Mesendoderm (in vitro differentiated cells): ENCODE results near the gene FUT1.

Experiments
- DNase-seq: peaks from one replicate; pipeline ENCODE4 v3.0.0; 2013
- H2AK5ac ChIP-seq: 2 replicates; pipeline ENCODE4 v1.6.1; 2013; ENCODE audit warnings: low read length, inconsistent platforms
- H2BK120ac ChIP-seq: 2 replicates; pipeline ENCODE4 v1.6.1; 2013; ENCODE audit warnings: low read depth, mild to moderate bottlenecking, low read length, moderate library complexity, mixed read lengths
- H2BK15ac ChIP-seq: replicated peaks from 2 replicates; pipeline ENCODE4 v1.6.1; 2013; ENCODE audit warnings: low read depth, mild to moderate bottlenecking, moderate library complexity
- H2BK5ac ChIP-seq: 2 replicates; pipeline ENCODE4 v1.6.1; 2013; ENCODE audit warnings: low read length, inconsistent platforms
- H3K18ac ChIP-seq: 2 replicates; pipeline ENCODE4 v1.6.1; 2013; ENCODE audit warnings: mild to moderate bottlenecking, low read length, mixed read lengths
- H3K23ac ChIP-seq: one replicate; pipeline ENCODE4 v1.6.1; 2013; ENCODE audit warnings: low read length
- H3K27ac ChIP-seq: 2 replicates; pipeline ENCODE4 v1.5.1; 2013; ENCODE audit warnings: low read depth, mild to moderate bottlenecking, inconsistent platforms, low read length, moderate library complexity
- H3K27me3 ChIP-seq: 2 replicates; pipeline ENCODE4 v1.6.1; 2013; ENCODE audit warnings: low read length, control low read depth, mild to moderate bottlenecking, inconsistent platforms; ENCODE audit not compliant: insufficient read depth, poor library complexity
- H3K36me3 ChIP-seq: 2 replicates; pipeline ENCODE4 v1.6.1; 2013; ENCODE audit warnings: low read length, inconsistent platforms; ENCODE audit not compliant: control insufficient read depth, insufficient read depth
- H3K4ac ChIP-seq: one replicate; pipeline ENCODE4 v1.6.1; 2013; ENCODE audit warnings: low read depth, mild to moderate bottlenecking, low read length, moderate library complexity
- H3K4me1 ChIP-seq: 2 replicates; pipeline ENCODE4 v1.6.1; 2013; ENCODE audit warnings: low read depth, low read length, inconsistent platforms; ENCODE audit not compliant: control insufficient read depth
- H3K4me2 ChIP-seq: 2 replicates; pipeline ENCODE4 v1.6.1; 2013; ENCODE audit warnings: low read length
- H3K4me3 ChIP-seq: 2 replicates; pipeline ENCODE4 v1.5.1; 2013; ENCODE audit warnings: mild to moderate bottlenecking, low read length
- H3K56ac ChIP-seq: one replicate; pipeline ENCODE4 v1.6.1; 2013; ENCODE audit warnings: low read length
- H3K79me1 ChIP-seq: 2 replicates; pipeline ENCODE4 v1.6.1; 2013; ENCODE audit warnings: low read length, inconsistent platforms
- H3K79me2 ChIP-seq: 2 replicates; pipeline ENCODE4 v1.6.1; 2013; ENCODE audit warnings: mild to moderate bottlenecking, low read length; ENCODE audit not compliant: control insufficient read depth, insufficient read depth
- H3K9ac ChIP-seq: 2 replicates; pipeline ENCODE4 v1.6.1; 2013; ENCODE audit warnings: low read length, inconsistent platforms
- H4K5ac ChIP-seq: one replicate; pipeline ENCODE4 v1.6.1; 2013; ENCODE audit warnings: low read length
- H4K8ac ChIP-seq: one replicate; pipeline ENCODE4 v1.6.1; 2013; ENCODE audit warnings: low read depth, mild to moderate bottlenecking, control low read depth, low read length, moderate library complexity
- WGBS: extraction: QIAGEN DNeasy Blood & Tissue Kit; methylation state at CpG from one replicate; pipeline ENCODE4 v1.1.7; 2013; ENCODE audit warnings: low lambda C conversion rate, missing lambda C conversion rate; ENCODE audit not compliant: insufficient coverage; ENCODE audit errors: extremely low coverage; 5-methylcytosine and 5-hydroxymethylcytosine counted together

The FUT1 gene

DNA sequence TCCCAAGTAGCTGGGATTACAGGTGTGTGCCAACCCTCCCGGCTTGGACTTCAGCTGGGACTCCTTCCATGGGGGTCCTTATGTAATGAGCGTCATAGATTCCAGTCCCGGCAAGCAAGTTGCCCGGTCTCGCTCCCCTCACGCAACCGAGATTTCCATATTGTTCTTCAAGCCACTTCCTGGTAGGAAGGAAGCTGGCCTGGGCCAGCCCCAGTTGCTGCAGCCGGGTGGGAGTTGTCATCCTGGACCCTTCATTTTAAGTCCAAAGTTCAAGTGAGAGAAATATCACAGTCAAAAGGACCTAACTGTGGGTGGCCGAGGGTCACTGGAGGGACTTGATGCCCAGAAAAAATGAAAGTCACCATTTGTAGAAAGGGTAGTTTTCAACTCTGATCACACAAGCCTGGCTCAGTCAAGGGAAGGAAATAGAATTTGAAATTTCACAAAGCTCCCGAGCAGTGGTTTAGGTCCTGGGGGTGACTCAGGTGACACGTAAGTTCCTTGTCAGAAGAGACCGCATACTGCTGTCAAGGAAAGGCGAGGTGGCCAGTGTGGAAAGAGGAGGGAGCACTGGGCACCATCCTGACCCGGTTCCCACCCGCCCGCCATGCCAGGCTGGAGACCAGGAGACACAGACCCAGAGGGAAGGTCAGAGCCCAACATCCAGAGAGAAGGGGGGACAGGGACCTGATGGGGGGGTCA is 8.2 kb upstream of the FUT1 start:
- Histone ChIP-seq H3K79me2 (no peaks in the 10 kb centered on the region), H3K9ac (no peak overlapping the region), H2BK120ac (no peak overlapping the region), H3K4me2 (no peak overlapping the region), H3K27me3 (no peaks in the 10 kb centered on the region), H2AK5ac (no peak overlapping the region), H3K23ac (no peak overlapping the region), H3K27ac (no peak overlapping the region), H4K8ac (no peak overlapping the region), H3K4me3 (no peak overlapping the region), H3K56ac (no peak overlapping the region), H3K18ac (no peak overlapping the region), H2BK15ac (no peak overlapping the region), H3K4me1 (no peaks in the 10 kb centered on the region), H3K4ac (no peak overlapping the region), H3K79me1 (no peaks in the 10 kb centered on the region), H3K36me3 (no peaks in the 10 kb centered on the region), H4K5ac (no peak overlapping the region), H2BK5ac (no peak overlapping the region)
- no CpG with 5 or more reads among the region's 16 CpGs for WGBS
- DNase-seq: no peak

DNA sequence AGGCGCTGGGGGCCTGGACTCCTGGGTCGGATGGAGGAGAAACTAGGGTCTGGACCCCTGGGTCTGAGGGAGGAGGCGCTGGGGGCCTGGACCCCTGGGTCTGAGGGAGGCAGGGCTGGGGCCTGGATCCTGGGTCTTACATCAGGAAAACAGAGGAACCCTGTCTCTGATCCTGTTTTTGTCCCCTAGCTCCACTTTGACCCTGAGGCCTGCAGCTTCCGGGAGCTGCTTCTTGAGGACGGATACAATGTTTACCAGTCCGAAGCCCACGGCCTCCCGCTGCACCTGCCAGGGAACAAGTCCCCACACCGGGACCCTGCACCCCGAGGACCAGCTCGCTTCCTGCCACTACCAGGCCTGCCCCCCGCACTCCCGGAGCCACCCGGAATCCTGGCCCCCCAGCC is 5.3 kb upstream of the FUT1 start:
- Histone ChIP-seq H3K27me3 (no peaks in the 10 kb centered on the region), H3K36me3 (no peaks in the 10 kb centered on the region), H2BK120ac (no peak overlapping the region), H3K4me2 (no peak overlapping the region), H3K23ac (no peak overlapping the region), H3K9ac (no peak overlapping the region), H3K79me2 (no peaks in the 10 kb centered on the region), H3K4me1 (no peaks in the 10 kb centered on the region), H2BK15ac (no peak overlapping the region), H4K5ac (no peak overlapping the region), H2AK5ac (no peak overlapping the region), H4K8ac (no peak overlapping the region), H3K79me1 (no peaks in the 10 kb centered on the region), H3K27ac (no peak overlapping the region), H3K56ac (no peak overlapping the region), H2BK5ac (no peak overlapping the region), H3K18ac (no peak overlapping the region), H3K4ac (no peak overlapping the region), H3K4me3 (no peak overlapping the region)
- no peak for DNase-seq
- WGBS: no CpG with 5 or more reads among the region's 14 CpGs

DNA sequence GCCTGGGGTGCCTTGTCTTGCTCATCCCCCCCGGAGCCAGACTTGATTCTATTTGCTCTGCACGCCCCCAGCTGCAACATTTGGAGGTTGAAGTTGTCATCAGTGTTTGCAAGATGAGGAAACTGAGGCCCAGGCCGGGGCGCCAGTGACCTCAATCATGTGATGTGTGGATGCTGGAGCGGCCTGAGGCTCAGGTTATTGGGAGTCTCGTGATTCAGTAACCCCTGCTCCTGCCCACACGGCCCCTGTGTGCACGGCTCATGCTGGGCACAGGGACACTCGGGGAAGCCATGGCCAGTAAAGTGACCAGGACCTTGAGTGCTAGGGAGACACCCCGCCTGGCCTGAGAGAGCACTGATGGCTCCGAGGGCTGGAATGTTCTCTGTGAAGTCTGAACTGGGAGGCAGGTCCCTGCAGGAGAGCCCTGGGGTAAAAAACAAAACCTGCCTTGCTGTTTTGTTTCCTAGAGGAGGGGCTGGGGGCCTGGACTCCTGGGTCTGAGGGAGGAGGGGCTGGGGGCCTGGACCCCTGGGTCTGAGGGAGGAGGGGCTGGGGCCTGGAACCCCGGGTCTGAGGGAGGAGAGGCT is 4.7 kb upstream of the FUT1 start:
- no peaks in the 10 kb centered on the region for H3K79me2 ChIP-seq
- no peak overlapping the region for H4K5ac ChIP-seq
- H3K27me3 ChIP-seq: no peaks in the 10 kb centered on the region
- H3K18ac ChIP-seq: no peak overlapping the region
- no peak overlapping the region for H3K9ac ChIP-seq
- H3K79me1 ChIP-seq: no peaks in the 10 kb centered on the region
- no peaks in the 10 kb centered on the region for H3K36me3 ChIP-seq
- no peak overlapping the region for H3K4me2 ChIP-seq
- H2BK15ac ChIP-seq: no peak overlapping the region
- no CpG with 5 or more reads among the region's 12 CpGs for WGBS
- H3K4me1 ChIP-seq: no peaks in the 10 kb centered on the region
- no peak overlapping the region for H3K27ac ChIP-seq
- no peak overlapping the region for H2BK120ac ChIP-seq
- no peak overlapping the region for H2AK5ac ChIP-seq
- H2BK5ac ChIP-seq: no peak overlapping the region
- DNase-seq: no peak
- H3K56ac ChIP-seq: peak overlapping the region; percentile 34
- H4K8ac ChIP-seq: no peak overlapping the region
- H3K4ac ChIP-seq: no peak overlapping the region
- H3K23ac ChIP-seq: no peak overlapping the region
- no peak overlapping the region for H3K4me3 ChIP-seq

DNA sequence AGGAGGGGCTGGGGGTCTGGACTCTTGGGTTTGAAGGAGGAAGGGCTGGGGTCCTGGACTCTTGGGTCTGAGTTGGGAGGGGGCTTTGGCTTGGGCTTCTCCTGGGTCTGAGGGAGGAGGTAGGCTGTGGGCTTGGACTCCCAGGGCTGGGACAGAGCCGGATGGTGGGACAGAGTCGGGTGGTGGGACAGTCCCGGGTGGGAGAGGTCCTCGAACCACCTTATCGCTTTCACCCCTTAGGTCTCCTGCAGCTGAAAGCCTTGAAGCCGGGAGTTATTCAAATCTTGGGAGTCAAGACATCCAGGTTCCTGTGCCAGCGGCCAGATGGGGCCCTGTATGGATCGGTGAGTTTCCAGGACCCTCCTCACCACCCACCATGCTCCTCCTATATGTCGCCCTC is 4.2 kb upstream of the FUT1 start:
- WGBS: no CpG with 5 or more reads among the region's 9 CpGs
- H3K23ac ChIP-seq: no peak overlapping the region
- no peak overlapping the region for H3K4ac ChIP-seq
- no peaks in the 10 kb centered on the region for H3K36me3 ChIP-seq
- no peak overlapping the region for H3K9ac ChIP-seq
- no peaks in the 10 kb centered on the region for H3K4me1 ChIP-seq
- H2AK5ac ChIP-seq: no peak overlapping the region
- H3K56ac ChIP-seq: no peak overlapping the region
- no peak overlapping the region for H3K4me2 ChIP-seq
- no peak for DNase-seq
- H3K4me3 ChIP-seq: no peak overlapping the region
- H2BK120ac ChIP-seq: no peak overlapping the region
- H3K18ac ChIP-seq: no peak overlapping the region
- no peak overlapping the region for H2BK5ac ChIP-seq
- H3K79me1 ChIP-seq: no peaks in the 10 kb centered on the region
- H3K79me2 ChIP-seq: no peaks in the 10 kb centered on the region
- H2BK15ac ChIP-seq: no peak overlapping the region
- H3K27me3 ChIP-seq: no peaks in the 10 kb centered on the region
- H4K8ac ChIP-seq: no peak overlapping the region
- H3K27ac ChIP-seq: no peak overlapping the region
- no peak overlapping the region for H4K5ac ChIP-seq

DNA sequence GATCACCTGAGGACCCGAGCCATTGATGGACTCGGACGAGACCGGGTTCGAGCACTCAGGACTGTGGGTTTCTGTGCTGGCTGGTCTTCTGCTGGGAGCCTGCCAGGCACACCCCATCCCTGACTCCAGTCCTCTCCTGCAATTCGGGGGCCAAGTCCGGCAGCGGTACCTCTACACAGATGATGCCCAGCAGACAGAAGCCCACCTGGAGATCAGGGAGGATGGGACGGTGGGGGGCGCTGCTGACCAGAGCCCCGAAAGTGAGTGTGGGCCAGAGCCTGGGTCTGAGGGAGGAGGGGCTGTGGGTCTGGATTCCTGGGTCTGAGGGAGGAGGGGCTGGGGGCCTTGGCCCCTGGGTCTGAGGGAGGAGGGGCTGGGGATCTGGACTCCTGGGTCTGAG is 3.8 kb upstream of the FUT1 start:
- Histone ChIP-seq H3K56ac (no peak overlapping the region), H2BK15ac (no peak overlapping the region), H3K4ac (no peak overlapping the region), H3K4me1 (no peaks in the 10 kb centered on the region), H3K36me3 (no peaks in the 10 kb centered on the region), H3K4me3 (no peak overlapping the region), H4K5ac (no peak overlapping the region), H2BK120ac (no peak overlapping the region), H2BK5ac (no peak overlapping the region), H4K8ac (no peak overlapping the region), H3K27ac (no peak overlapping the region), H3K79me1 (peaks cover 1% of the 10 kb centered on the region), H3K9ac (no peak overlapping the region), H3K79me2 (peaks cover 2% of the 10 kb centered on the region), H3K27me3 (no peaks in the 10 kb centered on the region), H2AK5ac (no peak overlapping the region), H3K18ac (no peak overlapping the region), H3K23ac (no peak overlapping the region), H3K4me2 (no peak overlapping the region)
- no peak for DNase-seq
- WGBS: no CpG with 5 or more reads among the region's 11 CpGs

DNA sequence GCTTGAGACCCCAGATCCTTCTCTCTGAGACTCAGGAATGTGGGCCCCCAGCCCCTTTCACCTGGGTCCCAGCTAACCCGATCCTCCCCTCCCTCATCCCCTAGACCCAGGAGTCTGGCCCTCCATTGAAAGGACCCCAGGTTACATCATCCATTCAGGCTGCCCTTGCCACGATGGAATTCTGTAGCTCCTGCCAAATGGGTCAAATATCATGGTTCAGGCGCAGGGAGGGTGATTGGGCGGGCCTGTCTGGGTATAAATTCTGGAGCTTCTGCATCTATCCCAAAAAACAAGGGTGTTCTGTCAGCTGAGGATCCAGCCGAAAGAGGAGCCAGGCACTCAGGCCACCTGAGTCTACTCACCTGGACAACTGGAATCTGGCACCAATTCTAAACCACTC is 3.3 kb upstream of the FUT1 start:
- H3K79me1 ChIP-seq: peaks cover 3% of the 10 kb centered on the region
- no peak overlapping the region for H2BK120ac ChIP-seq
- H3K9ac ChIP-seq: no peak overlapping the region
- no peak overlapping the region for H3K4me2 ChIP-seq
- H3K4me3 ChIP-seq: no peak overlapping the region
- no peak overlapping the region for H3K27ac ChIP-seq
- no peak overlapping the region for H2BK15ac ChIP-seq
- H3K36me3 ChIP-seq: no peaks in the 10 kb centered on the region
- H3K79me2 ChIP-seq: peaks cover 2% of the 10 kb centered on the region
- no peak overlapping the region for H2BK5ac ChIP-seq
- no peak overlapping the region for H2AK5ac ChIP-seq
- H3K23ac ChIP-seq: no peak overlapping the region
- H3K4ac ChIP-seq: peak overlapping the region; percentile 87
- H3K56ac ChIP-seq: peak overlapping the region; percentile 49
- no peaks in the 10 kb centered on the region for H3K27me3 ChIP-seq
- DNase-seq: no peak
- no CpG with 5 or more reads among the region's 5 CpGs for WGBS
- no peak overlapping the region for H4K5ac ChIP-seq
- H4K8ac ChIP-seq: no peak overlapping the region
- H3K18ac ChIP-seq: peak overlapping the region; percentile 10
- H3K4me1 ChIP-seq: no peaks in the 10 kb centered on the region
